ENCODE measurements around the gene CMKLR1.
A peak's percentile ranks its signal among the peaks of the same experiment; 100 is the strongest.

Gene CMKLR1

GRCh38 chr12:108318472-108319275 is 20.4 kb downstream of the CMKLR1 start:
- no peak for DNase-seq (ENCODE audit: low read depth, low spot score)
- H3K27ac ChIP-seq = no peak overlapping the region

- DNase-seq (ENCODE audit: low read depth, low spot score) = no peak
- no peak overlapping the region for H3K27ac ChIP-seq
Observed at GRCh38 chr12:108317308-108318234, 21.5 kb downstream of the CMKLR1 start.

GRCh38 chr12:108316176-108317086 is 22.7 kb downstream of the CMKLR1 start:
- no peak overlapping the region for H3K27ac ChIP-seq
- no peak for DNase-seq (ENCODE audit: low read depth, low spot score)

- no peak for DNase-seq (ENCODE audit: low read depth, low spot score)
- no peak overlapping the region for H3K27ac ChIP-seq
Observed at GRCh38 chr12:108315486-108316105, 23.5 kb downstream of the CMKLR1 start.

- DNase-seq (ENCODE audit: low read depth, low spot score) = no peak
- no peak overlapping the region for H3K27ac ChIP-seq
Observed at GRCh38 chr12:108313606-108314351, 25.3 kb downstream of the CMKLR1 start.

- DNase-seq (ENCODE audit: low read depth, low spot score) = no peak
- no peak overlapping the region for H3K27ac ChIP-seq
Observed at GRCh38 chr12:108313241-108313605, 25.9 kb downstream of the CMKLR1 start.

GRCh38 chr12:108312693-108313189 is 26.4 kb downstream of the CMKLR1 start:
- no peak for DNase-seq (ENCODE audit: low read depth, low spot score)
- H3K27ac ChIP-seq = no peak overlapping the region

- no peak for DNase-seq (ENCODE audit: low read depth, low spot score)
- H3K27ac ChIP-seq = no peak overlapping the region
Observed at GRCh38 chr12:108312073-108312659, 26.9 kb downstream of the CMKLR1 start.

DNA sequence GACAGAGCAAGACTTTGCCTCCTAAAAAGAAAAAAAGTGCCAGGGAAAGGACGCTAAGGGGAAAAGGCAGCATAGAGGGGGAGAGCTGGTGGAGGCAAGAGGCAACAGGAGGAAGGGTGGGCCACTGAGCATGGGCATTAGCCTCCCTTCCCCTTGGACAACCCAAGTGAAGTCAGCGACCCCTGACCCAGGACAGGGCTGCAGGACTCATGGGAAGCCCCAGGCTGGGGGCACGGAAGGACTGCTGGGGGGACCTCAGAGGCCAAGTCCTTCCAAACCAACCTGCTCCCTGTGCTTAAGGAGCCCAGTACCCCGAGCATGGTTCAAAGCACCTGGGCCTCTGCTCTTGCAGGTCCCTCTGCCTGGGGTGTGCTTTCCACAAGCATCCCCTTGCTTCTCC is 27.5 kb downstream of the CMKLR1 start:
- H3K27ac ChIP-seq = no peak overlapping the region
- DNase-seq (ENCODE audit: low read depth, low spot score) = no peak

GRCh38 chr12:108310489-108310888 is 28.6 kb downstream of the CMKLR1 start:
- no peak for DNase-seq (ENCODE audit: low read depth, low spot score)
- no peak overlapping the region for H3K27ac ChIP-seq

- no peak overlapping the region for H3K27ac ChIP-seq
- DNase-seq (ENCODE audit: low read depth, low spot score) = no peak
Observed at GRCh38 chr12:108309674-108310312, 29.3 kb downstream of the CMKLR1 start.

- H3K27ac ChIP-seq = no peak overlapping the region
- no peak for DNase-seq (ENCODE audit: low read depth, low spot score)
Observed at GRCh38 chr12:108308395-108309085, 30.6 kb downstream of the CMKLR1 start.

DNA sequence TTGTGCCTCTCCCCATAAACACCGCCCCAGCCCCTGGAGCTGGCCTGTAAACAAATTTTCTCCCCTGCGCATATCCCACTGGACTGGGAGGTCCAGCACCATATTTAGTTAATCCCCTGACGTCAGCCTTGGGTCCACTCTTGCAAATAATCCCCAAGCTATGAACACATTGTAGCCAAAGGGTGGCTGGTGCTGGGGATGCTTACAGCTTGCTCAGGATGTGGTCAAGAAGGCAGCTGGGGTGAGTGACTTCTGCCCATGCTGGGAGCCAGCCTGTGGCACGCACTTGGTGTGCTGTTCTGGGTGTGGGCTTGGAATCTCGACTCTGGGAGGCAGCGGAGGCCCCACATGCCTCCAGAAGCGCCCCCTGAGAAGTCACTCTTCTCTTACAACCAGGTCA is 32.1 kb downstream of the CMKLR1 start:
- DNase-seq (ENCODE audit: low read depth, low spot score) = no peak
- no peak overlapping the region for H3K27ac ChIP-seq

GRCh38 chr12:108306506-108306905 is 32.6 kb downstream of the CMKLR1 start:
- no peak for DNase-seq (ENCODE audit: low read depth, low spot score)
- H3K27ac ChIP-seq = no peak overlapping the region

DNA sequence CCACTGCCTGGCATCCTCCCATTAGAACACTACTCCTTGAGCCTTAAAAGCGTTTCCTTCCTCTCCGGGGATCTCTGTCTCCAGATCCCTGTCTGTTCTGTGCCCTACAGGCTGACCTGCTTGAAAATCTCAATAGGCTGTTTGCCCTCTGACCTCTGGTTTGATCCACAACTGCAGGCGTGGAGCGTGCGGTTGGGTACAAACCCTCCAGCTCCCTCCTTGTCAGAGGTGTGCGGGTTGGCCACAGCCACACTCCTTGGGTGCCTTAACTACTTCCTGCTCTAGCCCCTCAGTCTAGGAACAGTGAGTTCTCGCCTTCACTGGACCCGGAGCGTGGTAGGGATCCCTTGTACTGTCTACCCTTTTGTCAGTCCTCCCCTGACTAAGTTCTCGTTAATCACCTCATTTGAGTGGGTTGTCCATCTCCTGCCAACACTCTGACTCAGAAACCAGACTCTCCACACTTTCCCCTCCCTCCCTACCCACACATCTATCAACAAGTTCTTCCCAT is 33.1 kb downstream of the CMKLR1 start:
- DNase-seq (ENCODE audit: low read depth, low spot score) = peak; percentile 24
- no peak overlapping the region for H3K27ac ChIP-seq

GRCh38 chr12:108305520-108305919 is 33.6 kb downstream of the CMKLR1 start:
- DNase-seq (ENCODE audit: low read depth, low spot score) = peak; percentile 12
- no peak overlapping the region for H3K27ac ChIP-seq

DNA sequence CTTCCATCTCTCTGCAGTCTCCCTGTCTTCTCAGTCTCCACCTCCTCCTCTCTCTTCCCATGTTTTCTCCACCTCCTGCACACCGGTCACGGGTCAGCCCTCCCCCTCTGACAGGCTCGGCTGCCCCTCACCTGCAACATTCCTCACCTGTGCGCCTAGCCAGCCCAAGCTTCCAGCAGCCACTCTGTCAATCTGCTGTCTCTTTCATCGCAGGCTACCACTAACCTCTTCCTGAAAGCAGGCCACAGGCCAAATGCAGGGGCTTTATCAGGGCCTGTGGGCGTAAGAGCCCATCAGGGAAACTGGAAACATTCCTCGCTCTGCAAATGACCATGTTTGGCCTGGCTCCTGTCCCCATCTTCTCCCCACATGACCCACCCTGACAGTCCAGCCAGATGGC is 34.5 kb downstream of the CMKLR1 start:
- no peak for DNase-seq (ENCODE audit: low read depth, low spot score)
- no peak overlapping the region for H3K27ac ChIP-seq
